Measurements from ENCODE around the gene RMDN2.

- no peak for TF ChIP-seq CTCF (IDR thresholded peaks at IDR 0.05)
- TF ChIP-seq USF1 (CRISPR knock-in tag; IDR thresholded peaks at IDR 0.05) = no peak
- no peak for TF ChIP-seq TEAD4 (CRISPR knock-in tag; IDR thresholded peaks at IDR 0.05)
Measured at GRCh38 chr2:37984589-37984988, 59.5 kb downstream of the RMDN2 start.
